Measurements from ENCODE around the gene SPR.

SPR gene

DNA sequence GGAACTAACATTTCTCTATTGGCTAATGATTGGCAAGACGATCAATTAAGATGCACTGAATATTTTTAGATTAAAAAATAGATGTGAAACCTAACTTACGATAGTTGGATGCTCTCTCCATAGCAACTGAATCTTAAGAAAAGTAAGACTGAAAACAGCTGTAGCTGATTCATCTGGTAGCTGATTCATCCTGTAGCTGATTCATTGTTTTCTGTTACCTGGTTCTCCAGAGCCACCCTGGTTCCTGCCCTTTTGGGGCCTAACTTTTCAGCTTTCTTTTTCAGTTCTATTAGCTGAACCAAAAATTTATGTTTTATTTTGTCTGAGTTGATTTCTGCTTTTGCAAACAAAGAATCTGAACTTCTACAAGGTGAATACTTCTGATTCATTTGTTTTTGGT, 22.7 kb upstream of the SPR start:
- no peak overlapping the region for H3K4me3 ChIP-seq (ENCODE audit: control insufficient read depth, low read depth, low read length)
- TF ChIP-seq, protein P1, sequence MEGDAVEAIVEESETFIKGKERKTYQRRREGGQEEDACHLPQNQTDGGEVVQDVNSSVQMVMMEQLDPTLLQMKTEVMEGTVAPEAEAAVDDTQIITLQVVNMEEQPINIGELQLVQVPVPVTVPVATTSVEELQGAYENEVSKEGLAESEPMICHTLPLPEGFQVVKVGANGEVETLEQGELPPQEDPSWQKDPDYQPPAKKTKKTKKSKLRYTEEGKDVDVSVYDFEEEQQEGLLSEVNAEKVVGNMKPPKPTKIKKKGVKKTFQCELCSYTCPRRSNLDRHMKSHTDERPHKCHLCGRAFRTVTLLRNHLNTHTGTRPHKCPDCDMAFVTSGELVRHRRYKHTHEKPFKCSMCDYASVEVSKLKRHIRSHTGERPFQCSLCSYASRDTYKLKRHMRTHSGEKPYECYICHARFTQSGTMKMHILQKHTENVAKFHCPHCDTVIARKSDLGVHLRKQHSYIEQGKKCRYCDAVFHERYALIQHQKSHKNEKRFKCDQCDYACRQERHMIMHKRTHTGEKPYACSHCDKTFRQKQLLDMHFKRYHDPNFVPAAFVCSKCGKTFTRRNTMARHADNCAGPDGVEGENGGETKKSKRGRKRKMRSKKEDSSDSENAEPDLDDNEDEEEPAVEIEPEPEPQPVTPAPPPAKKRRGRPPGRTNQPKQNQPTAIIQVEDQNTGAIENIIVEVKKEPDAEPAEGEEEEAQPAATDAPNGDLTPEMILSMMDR (conservative IDR thresholded peaks at IDR 0.05; ENCODE audit: control insufficient read depth, insufficient read depth, low read depth, low read length), result no peak
- peak; percentile 81 for DNase-seq (ENCODE audit: low read depth)

DNA sequence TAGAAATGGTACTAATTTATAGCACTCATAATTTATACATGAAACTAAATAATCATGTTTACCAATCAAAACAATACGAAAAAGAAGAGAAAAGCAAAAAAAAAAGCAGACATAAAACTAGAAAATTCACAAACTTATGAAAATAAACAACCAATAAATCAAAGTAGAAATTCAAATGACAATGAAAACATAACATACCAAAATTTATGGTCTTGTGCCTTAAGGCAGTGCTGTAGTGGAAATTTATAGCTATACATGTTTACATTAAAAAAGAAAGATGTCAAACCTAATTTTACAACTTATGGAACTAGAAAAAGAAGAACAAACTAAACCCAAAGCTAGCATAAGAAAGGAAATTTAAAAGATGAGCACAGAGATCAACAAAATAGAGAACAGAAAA, 16.1 kb upstream of the SPR start:
- no peak overlapping the region for H3K4me3 ChIP-seq (ENCODE audit: control insufficient read depth, low read depth, low read length)
- TF ChIP-seq, protein P1 (conservative IDR thresholded peaks at IDR 0.05; ENCODE audit: control insufficient read depth, insufficient read depth, low read depth, low read length), result no peak
- no peak for DNase-seq (ENCODE audit: low read depth)

DNA sequence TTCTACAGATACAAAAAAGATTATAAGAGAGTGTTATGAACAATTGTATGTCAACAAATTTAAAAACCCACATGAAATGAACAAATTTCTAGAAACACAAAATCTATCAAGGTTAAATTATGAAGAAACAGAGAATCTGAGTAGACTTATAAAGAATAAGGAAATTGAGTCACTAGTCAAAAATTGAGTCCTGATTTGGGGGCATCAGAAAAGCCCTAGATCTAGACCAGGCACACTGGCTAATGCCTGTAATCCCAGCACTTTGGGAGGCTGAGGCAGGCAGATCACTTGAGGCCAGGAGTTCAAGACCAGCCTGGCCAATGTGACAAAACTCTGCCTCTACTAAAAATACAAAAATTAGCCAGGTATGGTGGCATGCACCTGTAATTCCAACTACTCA, 15.3 kb upstream of the SPR start:
- no peak overlapping the region for H3K4me3 ChIP-seq (ENCODE audit: control insufficient read depth, low read depth, low read length)
- TF ChIP-seq, protein P1 (conservative IDR thresholded peaks at IDR 0.05; ENCODE audit: control insufficient read depth, insufficient read depth, low read depth, low read length), result no peak
- no peak for DNase-seq (ENCODE audit: low read depth)

DNA sequence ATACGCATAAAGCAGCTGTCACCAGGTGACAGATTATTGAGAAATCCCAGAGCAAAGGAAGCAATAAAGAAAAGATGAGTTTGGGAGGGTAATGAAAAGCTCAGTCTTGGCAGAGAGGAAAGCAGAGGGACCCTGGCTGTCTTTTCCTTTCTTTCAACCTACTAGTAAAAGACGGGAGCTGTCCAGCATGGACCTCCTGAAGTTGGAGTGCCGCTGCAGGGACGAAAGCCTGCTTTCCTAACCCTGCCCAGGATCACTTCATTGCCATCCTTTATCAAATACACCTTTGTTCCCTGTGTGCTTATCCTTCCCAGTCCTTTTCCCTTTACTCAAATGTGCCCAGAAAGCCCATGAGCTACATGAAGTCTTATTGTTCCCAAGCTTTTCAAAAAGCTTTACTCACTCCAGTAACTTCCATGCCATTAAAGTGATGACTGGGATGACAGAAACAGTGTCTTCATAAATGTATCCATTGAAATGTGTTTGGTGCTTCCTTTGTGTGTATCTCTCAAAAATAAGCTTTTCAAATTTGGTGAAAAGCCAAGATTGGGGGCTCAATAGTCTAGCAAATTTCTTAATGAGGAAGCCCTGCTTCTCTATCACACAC, 3.7 kb upstream of the SPR start:
- peak; percentile 38 for DNase-seq (ENCODE audit: low read depth)
- H3K4me3 ChIP-seq (ENCODE audit: control insufficient read depth, low read depth, low read length), result no peak overlapping the region
- TF ChIP-seq, protein P1 (conservative IDR thresholded peaks at IDR 0.05; ENCODE audit: control insufficient read depth, insufficient read depth, low read depth, low read length), result no peak

DNA sequence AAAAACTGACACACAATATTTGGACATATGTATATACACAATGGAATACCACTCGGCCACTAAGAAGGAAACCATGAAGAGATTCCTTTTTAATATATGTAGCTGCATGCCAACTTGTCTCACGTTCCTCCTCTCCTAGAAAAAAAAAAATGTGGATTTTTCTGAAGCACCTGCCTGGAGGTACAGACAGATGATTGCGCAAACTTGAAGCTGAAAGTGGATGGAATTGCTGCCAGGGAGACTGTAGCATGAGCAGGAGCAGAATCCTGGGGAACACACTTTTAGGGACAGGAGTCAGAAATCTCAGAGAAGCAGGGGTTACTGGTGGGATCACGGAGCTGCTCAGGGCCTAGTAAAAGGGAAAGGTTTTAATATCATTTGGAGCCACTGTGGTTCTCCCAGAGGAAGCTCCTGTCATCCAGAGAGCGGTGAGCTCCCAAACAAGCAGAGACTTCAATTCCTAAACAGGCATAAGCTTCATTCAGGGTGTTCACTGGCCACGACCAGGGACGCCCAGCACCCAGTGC, 640 bp upstream of the SPR start:
- DNase-seq (ENCODE audit: low read depth), result no peak
- H3K4me3 ChIP-seq (ENCODE audit: control insufficient read depth, low read depth, low read length), result peak overlapping the region; percentile 60
- TF ChIP-seq, protein P1 (conservative IDR thresholded peaks at IDR 0.05; ENCODE audit: control insufficient read depth, insufficient read depth, low read depth, low read length), result no peak

DNA sequence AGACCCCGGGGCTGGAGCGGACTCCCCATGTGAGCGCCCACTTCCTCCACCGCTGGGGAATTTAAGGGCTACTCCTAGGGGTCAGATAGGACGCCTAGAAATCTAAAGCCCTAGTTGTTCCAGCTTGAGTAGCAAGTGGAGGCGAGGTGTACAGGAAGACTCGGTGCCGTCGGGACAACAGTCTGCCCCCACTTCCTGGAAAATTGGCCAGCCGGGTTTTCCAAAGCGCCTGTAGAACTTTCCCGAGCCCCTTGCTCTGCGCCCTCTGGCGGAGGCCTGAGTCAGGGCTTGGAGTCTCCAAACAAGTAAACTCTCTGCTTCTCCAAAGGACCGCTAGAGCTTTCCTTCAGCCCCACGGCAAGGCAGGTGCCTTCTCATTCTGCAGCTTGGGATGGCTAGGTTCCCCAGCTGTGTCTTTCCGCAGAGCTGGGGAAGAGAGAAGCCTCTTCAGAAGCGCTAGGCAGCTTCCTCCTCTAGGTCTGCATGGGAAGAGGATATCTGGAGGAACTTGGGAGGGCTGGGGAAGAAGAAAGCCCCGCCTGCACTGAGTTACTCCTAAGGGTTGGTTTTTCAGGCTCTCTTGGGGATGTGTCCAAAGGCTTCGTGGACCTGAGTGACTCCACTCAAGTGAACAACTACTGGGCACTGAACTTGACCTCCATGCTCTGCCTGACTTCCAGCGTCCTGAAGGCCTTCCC, 681 bp downstream of the SPR start:
- TF ChIP-seq, protein P1 (conservative IDR thresholded peaks at IDR 0.05; ENCODE audit: control insufficient read depth, insufficient read depth, low read depth, low read length), result peak; percentile 96
- H3K4me3 ChIP-seq (ENCODE audit: control insufficient read depth, low read depth, low read length), result peak overlapping the region; percentile 60
- DNase-seq (ENCODE audit: low read depth), result peak; percentile 83
